Endodermal cell (in vitro differentiated cells): ENCODE measurements around the gene NFATC2. TPM values are rescaled to one million over a fixed set of nuclear protein-coding genes. Genes with fewer than 3 reads are reported as not detected.

ENCODE experiments used
- DNase-seq: peaks from one replicate; pipeline ENCODE4 v3.0.0-alpha.2; 2017
- H3K27ac ChIP-seq: 2 replicates; pipeline ENCODE4 v1.5.1; 2013; ENCODE audit warnings: mild to moderate bottlenecking, low read depth, low read length, moderate library complexity
- H3K27me3 ChIP-seq: 2 replicates; pipeline ENCODE4 v1.6.1; 2013; ENCODE audit warnings: mild to moderate bottlenecking, low read length, moderate library complexity; ENCODE audit not compliant: insufficient read depth, control insufficient read depth, poor library complexity, severe bottlenecking
- H3K36me3 ChIP-seq: 2 replicates; pipeline ENCODE4 v1.7.0; 2013; ENCODE audit warnings: mild to moderate bottlenecking, low read length, moderate library complexity; ENCODE audit not compliant: control insufficient read depth, insufficient read depth
- H3K4me1 ChIP-seq: one replicate; pipeline ENCODE4 v1.7.0; 2013; ENCODE audit warnings: low read length; ENCODE audit not compliant: control insufficient read depth, insufficient read depth
- H3K4me3 ChIP-seq: 2 replicates; pipeline ENCODE4 v1.5.1; 2013; ENCODE audit warnings: mild to moderate bottlenecking, low read length, moderate library complexity
- H3K9ac ChIP-seq: 2 replicates; pipeline ENCODE4 v1.6.1; 2013; ENCODE audit warnings: mild to moderate bottlenecking, low read length, moderate library complexity; ENCODE audit not compliant: poor library complexity, severe bottlenecking; ENCODE audit errors: extremely low read depth
- H3K9me3 ChIP-seq: 2 replicates; pipeline ENCODE4 v1.6.1; 2013; ENCODE audit warnings: mild to moderate bottlenecking, low read length, moderate library complexity; ENCODE audit not compliant: control insufficient read depth
- H3K27ac Mint-ChIP-seq: 2 replicates; pipeline ENCODE4 v1.8.0; 2020; ENCODE audit warnings: mixed read lengths
- H3K27me3 Mint-ChIP-seq: 2 replicates; pipeline ENCODE4 v1.8.0; 2021; ENCODE audit warnings: mild to moderate bottlenecking, mixed read lengths; ENCODE audit not compliant: insufficient read depth
- H3K36me3 Mint-ChIP-seq: 2 replicates; pipeline ENCODE4 v1.8.0; 2020; ENCODE audit warnings: low read depth, mixed read lengths
- H3K4me1 Mint-ChIP-seq: 2 replicates; pipeline ENCODE4 v1.8.0; 2020; ENCODE audit warnings: mixed read lengths
- H3K4me3 Mint-ChIP-seq: 2 replicates; pipeline ENCODE4 v1.8.0; 2020; ENCODE audit warnings: mild to moderate bottlenecking, moderate library complexity, mixed read lengths
- H3K9me3 Mint-ChIP-seq: 2 replicates; pipeline ENCODE4 v1.8.0; 2020; ENCODE audit warnings: mild to moderate bottlenecking, mixed read lengths
- CTCF ChIP-seq: fragments of 200-600 bp; sonication (generic); conservative IDR thresholded peaks from 2 replicates; pipeline ENCODE4 v1.5.0; 2021; ENCODE audit warnings: antibody characterized with exemption, mild to moderate bottlenecking
- WGBS, 2 experiments: methylation state at CpG; one replicate each; pipeline versions ENCODE4 v1.1.5 to v1.1.7; 2013; ENCODE audit warnings: missing lambda C conversion rate in 2 of 2, mixed read lengths in 1 of 2; ENCODE audit not compliant: insufficient coverage in 1 of 2, insufficient read length in 1 of 2; 5-methylcytosine and 5-hydroxymethylcytosine counted together
- total RNA-seq, 2 donors: library from RNA; stranded (reverse); fragmentation: NEBNext Ultra II Directional in 1 of 2; extraction: Animal tissue kit (Norgen Biotek cat#: 25700) in 1 of 2; gene quantifications; 2 replicates in 1 of 2; 3 replicates in 1 of 2; pipeline ENCODE4 v1.2.1, GENCODE V29; 2021

Gene NFATC2
- total RNA-seq, 2 donors from 2014 or later: 1.5 to 2.1 TPM

- H3K9me3 Mint-ChIP-seq: no peaks in the 10 kb centered on the region
- no peaks in the 10 kb centered on the region for H3K27me3 Mint-ChIP-seq
- no peak for DNase-seq
- H3K9ac ChIP-seq: no peak overlapping the region
- H3K36me3 Mint-ChIP-seq: no peaks in the 10 kb centered on the region
- H3K27ac Mint-ChIP-seq: no peak overlapping the region
- H3K27ac ChIP-seq: no peak overlapping the region
- 95 to 96% methylated on average over 12 to 27 of the region's 27 CpGs for WGBS, 2 experiments
- no peaks in the 10 kb centered on the region for H3K4me1 ChIP-seq
- no peak overlapping the region for H3K4me3 ChIP-seq
- no peaks in the 10 kb centered on the region for H3K36me3 ChIP-seq
- no peak for TF ChIP-seq CTCF
- H3K27me3 ChIP-seq: no peaks in the 10 kb centered on the region
- H3K4me1 Mint-ChIP-seq: peaks cover 12% of the 10 kb centered on the region
- no peak overlapping the region for H3K4me3 Mint-ChIP-seq
- H3K9me3 ChIP-seq: no peaks in the 10 kb centered on the region
These were observed 110.2 kb downstream of the NFATC2 start for GRCh38 chr20:51432251-51432784.

- TF ChIP-seq CTCF: no peak
- H3K36me3 Mint-ChIP-seq: no peaks in the 10 kb centered on the region
These were observed 111.2 kb downstream of the NFATC2 start for GRCh38 chr20:51431321-51431720.

GRCh38 chr20:51430198-51430950 is 112.1 kb downstream of the NFATC2 start:
- Mint-ChIP-seq H3K4me1 (peaks cover 11% of the 10 kb centered on the region), H3K27me3 (no peaks in the 10 kb centered on the region), H3K27ac (no peak overlapping the region), H3K36me3 (no peaks in the 10 kb centered on the region), H3K9me3 (no peaks in the 10 kb centered on the region), H3K4me3 (no peak overlapping the region)
- H3K36me3 ChIP-seq: no peaks in the 10 kb centered on the region
- no peak overlapping the region for H3K9ac ChIP-seq
- H3K27ac ChIP-seq: no peak overlapping the region
- WGBS, 2 experiments: 87% methylated on average over 9 to 14 of the region's 14 CpGs
- no peaks in the 10 kb centered on the region for H3K4me1 ChIP-seq
- H3K27me3 ChIP-seq: no peaks in the 10 kb centered on the region
- H3K9me3 ChIP-seq: no peaks in the 10 kb centered on the region
- no peak for TF ChIP-seq CTCF
- H3K4me3 ChIP-seq: no peak overlapping the region
- no peak for DNase-seq

More at GRCh38 chr20:51431321-51431720, 111.2 kb downstream of the NFATC2 start:
- Histone ChIP-seq H3K27ac (no peak overlapping the region), H3K9ac (no peak overlapping the region), H3K27me3 (no peaks in the 10 kb centered on the region), H3K9me3 (no peaks in the 10 kb centered on the region), H3K4me1 (no peaks in the 10 kb centered on the region), H3K4me3 (no peak overlapping the region), H3K36me3 (no peaks in the 10 kb centered on the region)
- no peak for DNase-seq
- H3K4me1 Mint-ChIP-seq: peaks cover 11% of the 10 kb centered on the region
- H3K9me3 Mint-ChIP-seq: no peaks in the 10 kb centered on the region
- H3K4me3 Mint-ChIP-seq: no peak overlapping the region
- H3K27me3 Mint-ChIP-seq: no peaks in the 10 kb centered on the region
- no peak overlapping the region for H3K27ac Mint-ChIP-seq
- 82 to 95% methylated on average over 3 to 5 of the region's 5 CpGs for WGBS, 2 experiments
